K562 (cell line): ENCODE measurements around the gene FNBP1. TPM values are rescaled to one million over a fixed set of nuclear protein-coding genes. Genes with fewer than 3 reads are reported as not detected.

Experiments used
- DPF2 ChIP-seq: fragments of 450-650 bp; IDR thresholded peaks from 2 replicates; pipeline ENCODE4 v1.6.1; 2016
- ERF ChIP-seq: fragments of 450-650 bp; formaldehyde crosslinking; IDR thresholded peaks from 2 replicates; pipeline ENCODE4 v1.4.0; 2020; ENCODE audit warnings: mild to moderate bottlenecking, mixed read lengths
- KLF13 ChIP-seq: fragments of 450-650 bp; IDR thresholded peaks from 2 replicates; pipeline ENCODE4 v1.6.1; 2016; ENCODE audit warnings: missing genetic modification characterization, low read depth, mild to moderate bottlenecking, missing compliant biosample characterization, moderate library complexity, borderline replicate concordance
- LCOR ChIP-seq: sonication (generic); formaldehyde crosslinking; IDR thresholded peaks from 2 replicates; pipeline ENCODE4 v1.8.0; 2022; ENCODE audit warnings: mild to moderate bottlenecking, missing genetic modification reagents
- MCM3 ChIP-seq: fragments of 450-650 bp; IDR thresholded peaks from 2 replicates; pipeline ENCODE4 v1.6.1; 2016
- MCM7 ChIP-seq, 2 experiments: fragments of 450-650 bp; IDR thresholded peaks; 2 replicates each; pipeline ENCODE4 v1.6.1; 2016 to 2018
- OTX1 ChIP-seq: fragments of 450-650 bp; formaldehyde crosslinking; IDR thresholded peaks from 2 replicates; pipeline ENCODE4 v1.4.0; 2022; ENCODE audit warnings: mild to moderate bottlenecking
- PML ChIP-seq: IDR thresholded peaks from 2 replicates; pipeline ENCODE4 v1.6.1; 2012; ENCODE audit warnings: low read length, inconsistent platforms
- RBBP5 ChIP-seq: fragments of 200-600 bp; sonication (generic); IDR thresholded peaks from 2 replicates; pipeline ENCODE4 v1.6.1; 2012; ENCODE audit warnings: borderline replicate concordance, mild to moderate bottlenecking, low read length, control low read depth, inconsistent platforms; ENCODE audit not compliant: insufficient read depth, poor library complexity, severe bottlenecking
- RBM39 ChIP-seq: fragments of 200-400 bp; formaldehyde crosslinking; optimal IDR thresholded peaks from 2 replicates; pipeline ENCODE3; 2018; ENCODE audit warnings: low read depth, low read length
- TAF9B ChIP-seq: fragments of 450-650 bp; IDR thresholded peaks from 2 replicates; pipeline ENCODE4 v1.6.1; 2018; ENCODE audit warnings: mild to moderate bottlenecking; ENCODE audit not compliant: partially characterized antibody
- TEAD1 ChIP-seq, 2 experiments: fragments of 450-650 bp in 1 of 2; sonication (generic) in 1 of 2; formaldehyde crosslinking; IDR thresholded peaks; 2 replicates each; pipeline versions ENCODE4 v1.4.0 to v1.8.0; 2020 to 2022; ENCODE audit warnings: mild to moderate bottlenecking in 2 of 2, missing genetic modification reagents in 1 of 2
- YBX1 ChIP-seq: fragments of 450-650 bp; IDR thresholded peaks from 2 replicates; pipeline ENCODE4 v1.7.1; 2016; ENCODE audit warnings: mild to moderate bottlenecking
- ZFP30 ChIP-seq: fragments of 250-450 bp; sonication (Bioruptor Pico); IDR thresholded peaks from 2 replicates; pipeline ENCODE4 v1.8.0; 2022; ENCODE audit warnings: moderate library complexity, mild to moderate bottlenecking, inconsistent platforms, borderline replicate concordance
- ZNF165 ChIP-seq: fragments of 250-450 bp; sonication (Bioruptor Pico); IDR thresholded peaks from 2 replicates; pipeline ENCODE4 v1.4.0; 2020; ENCODE audit warnings: borderline replicate concordance
- ZNF253 ChIP-seq: fragments of 250-450 bp; sonication (Bioruptor Pico); conservative IDR thresholded peaks from 2 replicates; pipeline ENCODE4 v1.6.1; 2021; ENCODE audit warnings: mild to moderate bottlenecking
- ZNF282 ChIP-seq: sonication (generic); formaldehyde crosslinking; IDR thresholded peaks from 2 replicates; pipeline ENCODE4 v1.8.1; 2023; ENCODE audit warnings: missing genetic modification reagents
- ZNF586 ChIP-seq: fragments of 450-650 bp; formaldehyde crosslinking; conservative IDR thresholded peaks from 2 replicates; pipeline ENCODE4 v1.4.0; 2020; ENCODE audit warnings: mild to moderate bottlenecking, moderate library complexity
- ZNF668 ChIP-seq: fragments of 250-450 bp; sonication (Bioruptor Pico); IDR thresholded peaks from 2 replicates; pipeline ENCODE4 v1.8.0; 2022; ENCODE audit warnings: mild to moderate bottlenecking, inconsistent platforms
- ZNF75A ChIP-seq: fragments of 450-650 bp; formaldehyde crosslinking; IDR thresholded peaks from 2 replicates; pipeline ENCODE4 v1.4.0; 2020; ENCODE audit warnings: mild to moderate bottlenecking
- polyA plus RNA-seq, 8 experiments: library from polyadenylated mRNA; depleted of rRNA in 4 of 8; stranded (reverse) in 5 of 8; unstranded in 3 of 8; fragments of >200 nt; fragmentation: Nextera tagmentation in 2 of 8; fragmentation: Illumina TruSeq in 1 of 8; extraction: Ambion mirVana in 2 of 8; extraction: Trizol in 1 of 8; gene quantifications; 2 replicates each; pipeline versions ENCODE4 v1.2.1 to v1.2.3, GENCODE V29; 2011 to 2014; ENCODE audit warnings: inconsistent platforms in 1 of 8, missing spikeins in 1 of 8
- total RNA-seq, 7 experiments: library from RNA; depleted of rRNA in 6 of 7; stranded (reverse); fragments of >200 nt in 6 of 7; fragmentation: Illumina TruSeq in 2 of 7; extraction: Trizol in 2 of 7; gene quantifications; 2 replicates each; pipeline versions ENCODE4 v1.2.1 to v1.2.3, GENCODE V29; 2011 to 2021; ENCODE audit warnings: low replicate concordance in 1 of 7
- TF ChIP-seq, protein P1 (sequence below), 2 experiments: IDR thresholded peaks; 2 replicates each; pipeline ENCODE4 v1.6.1; 2011; ENCODE audit warnings: borderline replicate concordance in 1 of 2, control low read depth in 1 of 2, low read depth in 1 of 2, low read length in 1 of 2, mild to moderate bottlenecking in 1 of 2, mixed read lengths in 1 of 2, moderate library complexity in 1 of 2; ENCODE audit not compliant: insufficient read depth in 1 of 2, insufficient read length in 1 of 2, poor library complexity in 1 of 2, severe bottlenecking in 1 of 2; ENCODE audit errors: extremely low read depth in 1 of 2
- TF ChIP-seq, protein P2 (sequence below): fragments of 250-450 bp; sonication (Bioruptor Pico); IDR thresholded peaks from 2 replicates; pipeline ENCODE4 v1.5.0; 2021
- TF ChIP-seq, protein P3 (sequence below), 3 experiments: fragments of 200-800 bp in 1 of 3; fragments of 250-450 bp in 1 of 3; fragments of 450-650 bp in 1 of 3; sonication (Bioruptor Pico) in 1 of 3; sonication (Bioruptor generic) in 1 of 3; formaldehyde crosslinking in 1 of 3; IDR thresholded peaks; 2 replicates each; pipeline versions ENCODE4 v1.6.1 to v1.8.0; 2016 to 2022; ENCODE audit warnings: mild to moderate bottlenecking in 2 of 3, missing genetic modification characterization in 2 of 3, missing compliant biosample characterization in 1 of 3, moderate library complexity in 1 of 3

FNBP1 gene
- total and polyA plus RNA-seq, 9 of the 15 experiments (the other 6 are each of a cell fraction or from before 2014, with no cell fraction given), result 1.8 to 14.9 (median 7.6) TPM

DNA sequence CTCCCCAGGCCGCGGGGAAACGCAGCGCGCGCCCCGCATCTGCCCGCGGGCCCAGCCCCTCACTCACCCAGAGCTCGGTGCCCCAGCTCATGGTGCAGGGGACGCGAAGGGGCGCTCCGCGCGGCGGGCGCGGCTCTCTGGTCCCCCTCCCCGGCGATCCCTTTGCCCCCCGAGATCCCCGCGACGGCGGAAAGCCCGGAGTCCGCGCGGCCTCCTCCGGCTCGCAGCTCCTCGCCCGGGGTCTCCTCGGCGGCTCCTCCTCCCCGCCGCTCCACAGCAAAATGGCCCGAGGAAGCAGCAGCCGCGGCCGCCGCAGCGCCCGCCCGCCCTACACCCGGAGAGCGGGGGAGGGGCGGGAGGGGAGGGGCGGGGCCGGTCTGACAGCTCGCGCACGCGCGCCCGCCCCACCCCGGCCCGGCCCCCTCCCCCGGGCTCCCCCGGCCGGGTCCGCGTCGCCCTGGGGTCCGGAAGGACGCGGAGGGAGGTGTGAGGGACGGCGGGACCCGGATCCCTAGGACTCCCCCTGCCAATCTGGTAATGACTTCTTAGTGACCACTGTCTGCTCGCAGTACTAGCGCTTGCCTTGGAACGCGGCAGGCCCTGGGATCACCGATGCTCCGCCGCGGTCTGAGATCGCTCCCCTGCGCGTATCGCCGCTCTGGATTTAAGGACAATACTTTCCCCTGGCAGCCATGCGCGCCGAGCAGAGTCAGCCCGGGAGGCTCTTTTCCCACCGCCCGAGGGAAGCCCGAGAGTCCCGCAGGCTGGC lies at the start of gene FNBP1 (continued):
- TF ChIP-seq MCM7 (IDR thresholded peaks at IDR 0.05), result no peak
- no peak for TF ChIP-seq MCM3
- no peak for TF ChIP-seq ZNF668
- 0 out of 2 replicates have a peak, but pooled peaks have one; percentile 20 for TF ChIP-seq ERF (CRISPR knock-in tag)
- no peak for TF ChIP-seq ZNF282 (CRISPR knock-in tag)
- no peak for TF ChIP-seq ZFP30 (CRISPR knock-in tag)
- TF ChIP-seq, protein P1, sequence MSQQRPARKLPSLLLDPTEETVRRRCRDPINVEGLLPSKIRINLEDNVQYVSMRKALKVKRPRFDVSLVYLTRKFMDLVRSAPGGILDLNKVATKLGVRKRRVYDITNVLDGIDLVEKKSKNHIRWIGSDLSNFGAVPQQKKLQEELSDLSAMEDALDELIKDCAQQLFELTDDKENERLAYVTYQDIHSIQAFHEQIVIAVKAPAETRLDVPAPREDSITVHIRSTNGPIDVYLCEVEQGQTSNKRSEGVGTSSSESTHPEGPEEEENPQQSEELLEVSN (IDR thresholded peaks at IDR 0.05; ENCODE audit: borderline replicate concordance in 1 of 2, extremely low read depth in 1 of 2, insufficient read depth in 1 of 2, insufficient read length in 1 of 2, low read depth in 1 of 2, low read length in 1 of 2, poor library complexity in 1 of 2, severe bottlenecking in 1 of 2), result peak in 1 of 2 experiments; percentile 31
- TF ChIP-seq LCOR (CRISPR knock-in tag), result no peak
- peak; percentile 22 for TF ChIP-seq RBBP5
- TF ChIP-seq, protein P2, sequence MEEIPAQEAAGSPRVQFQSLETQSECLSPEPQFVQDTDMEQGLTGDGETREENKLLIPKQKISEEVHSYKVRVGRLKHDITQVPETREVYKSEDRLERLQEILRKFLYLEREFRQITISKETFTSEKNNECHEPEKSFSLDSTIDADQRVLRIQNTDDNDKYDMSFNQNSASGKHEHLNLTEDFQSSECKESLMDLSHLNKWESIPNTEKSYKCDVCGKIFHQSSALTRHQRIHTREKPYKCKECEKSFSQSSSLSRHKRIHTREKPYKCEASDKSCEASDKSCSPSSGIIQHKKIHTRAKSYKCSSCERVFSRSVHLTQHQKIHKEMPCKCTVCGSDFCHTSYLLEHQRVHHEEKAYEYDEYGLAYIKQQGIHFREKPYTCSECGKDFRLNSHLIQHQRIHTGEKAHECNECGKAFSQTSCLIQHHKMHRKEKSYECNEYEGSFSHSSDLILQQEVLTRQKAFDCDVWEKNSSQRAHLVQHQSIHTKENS (CRISPR knock-in tag), result no peak
- no peak for TF ChIP-seq KLF13 (tag)
- peak; percentile 18; the same call in 1 of the 2 replicates for TF ChIP-seq PML
- TF ChIP-seq DPF2, result no peak
- no peak for TF ChIP-seq ZNF165 (CRISPR knock-in tag)
- no peak for TF ChIP-seq OTX1 (CRISPR knock-in tag)
- TF ChIP-seq ZNF75A, result no peak
- TF ChIP-seq ZNF586, result no peak
- TF ChIP-seq, protein P3, sequence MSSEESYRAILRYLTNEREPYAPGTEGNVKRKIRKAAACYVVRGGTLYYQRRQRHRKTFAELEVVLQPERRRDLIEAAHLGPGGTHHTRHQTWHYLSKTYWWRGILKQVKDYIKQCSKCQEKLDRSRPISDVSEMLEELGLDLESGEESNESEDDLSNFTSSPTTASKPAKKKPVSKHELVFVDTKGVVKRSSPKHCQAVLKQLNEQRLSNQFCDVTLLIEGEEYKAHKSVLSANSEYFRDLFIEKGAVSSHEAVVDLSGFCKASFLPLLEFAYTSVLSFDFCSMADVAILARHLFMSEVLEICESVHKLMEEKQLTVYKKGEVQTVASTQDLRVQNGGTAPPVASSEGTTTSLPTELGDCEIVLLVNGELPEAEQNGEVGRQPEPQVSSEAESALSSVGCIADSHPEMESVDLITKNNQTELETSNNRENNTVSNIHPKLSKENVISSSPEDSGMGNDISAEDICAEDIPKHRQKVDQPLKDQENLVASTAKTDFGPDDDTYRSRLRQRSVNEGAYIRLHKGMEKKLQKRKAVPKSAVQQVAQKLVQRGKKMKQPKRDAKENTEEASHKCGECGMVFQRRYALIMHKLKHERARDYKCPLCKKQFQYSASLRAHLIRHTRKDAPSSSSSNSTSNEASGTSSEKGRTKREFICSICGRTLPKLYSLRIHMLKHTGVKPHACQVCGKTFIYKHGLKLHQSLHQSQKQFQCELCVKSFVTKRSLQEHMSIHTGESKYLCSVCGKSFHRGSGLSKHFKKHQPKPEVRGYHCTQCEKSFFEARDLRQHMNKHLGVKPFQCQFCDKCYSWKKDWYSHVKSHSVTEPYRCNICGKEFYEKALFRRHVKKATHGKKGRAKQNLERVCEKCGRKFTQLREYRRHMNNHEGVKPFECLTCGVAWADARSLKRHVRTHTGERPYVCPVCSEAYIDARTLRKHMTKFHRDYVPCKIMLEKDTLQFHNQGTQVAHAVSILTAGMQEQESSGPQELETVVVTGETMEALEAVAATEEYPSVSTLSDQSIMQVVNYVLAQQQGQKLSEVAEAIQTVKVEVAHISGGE (CRISPR knock-in tag; IDR thresholded peaks at IDR 0.05), result peak in 1 of 3 experiments; percentile 63; a peak in 3 of 6 replicates
- TF ChIP-seq YBX1, result no peak
- no peak for TF ChIP-seq TAF9B
- TF ChIP-seq ZNF253 (CRISPR knock-in tag), result no peak
- TF ChIP-seq RBM39, result no peak
- no peak for TF ChIP-seq TEAD1 (CRISPR knock-in tag; IDR thresholded peaks at IDR 0.05)
- TF ChIP-seq, all 486 proteins: peak for 32
